Mucosa of rectum (tissue), 2 donors: Measurements from ENCODE around the gene PATE1.
"Not testable (repeated sequence)": the region's sequence is repeated elsewhere in the genome, so short reads cannot be mapped to it uniquely, and the experiment has no call there.

Experiments
- H3K27ac ChIP-seq, 2 donors: one replicate each; pipeline ENCODE4 v1.7.0; 2013; ENCODE audit warnings: inconsistent platforms in 2 of 2, low read depth in 2 of 2, low read length in 2 of 2
- H3K27me3 ChIP-seq, 2 donors: one replicate each; pipeline ENCODE4 v1.7.0; 2013; ENCODE audit warnings: low read length in 2 of 2; ENCODE audit not compliant: control insufficient read depth in 2 of 2, insufficient read depth in 2 of 2
- H3K36me3 ChIP-seq, 2 donors: one replicate each; pipeline ENCODE4 v1.7.0; 2013; ENCODE audit warnings: low read length in 2 of 2; ENCODE audit not compliant: control insufficient read depth in 2 of 2, insufficient read depth in 2 of 2
- H3K4me1 ChIP-seq, 2 donors: one replicate each; pipeline ENCODE4 v1.7.0; 2013; ENCODE audit warnings: low read length in 2 of 2, mild to moderate bottlenecking in 1 of 2; ENCODE audit not compliant: control insufficient read depth in 2 of 2, insufficient read depth in 2 of 2
- H3K4me3 ChIP-seq, 2 donors: one replicate each; pipeline ENCODE4 v1.7.0; 2013; ENCODE audit warnings: low read length in 2 of 2
- H3K9ac ChIP-seq, 2 donors: one replicate each; pipeline ENCODE4 v1.7.0; 2013; ENCODE audit warnings: low read length in 2 of 2, low read depth in 1 of 2, mild to moderate bottlenecking in 1 of 2
- H3K9me3 ChIP-seq, 2 donors: one replicate each; pipeline ENCODE4 v1.7.0; 2013; ENCODE audit warnings: low read length in 2 of 2; ENCODE audit not compliant: control insufficient read depth in 2 of 2
- donor health status: healthy.
- donor health status: Normal muscosa, but diverticular disease.

Gene PATE1, protein sequence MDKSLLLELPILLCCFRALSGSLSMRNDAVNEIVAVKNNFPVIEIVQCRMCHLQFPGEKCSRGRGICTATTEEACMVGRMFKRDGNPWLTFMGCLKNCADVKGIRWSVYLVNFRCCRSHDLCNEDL

GRCh38 chr11:125745979-125746378 lies at the start of gene PATE1:
Gene PATE1 (plus strand): TSS chr11:125746279. CDS start chr11:125746305, 26 bp downstream.
- Histone ChIP-seq H3K9me3 (no peaks in the 10 kb centered on the region), H3K4me1 (no peaks in the 10 kb centered on the region), H3K27ac (no peak within 1 kb of the TSS), H3K27me3 (peaks cover 0 to 3% of the 10 kb centered on the region in 2 donors), H3K4me3 (no peak within 1 kb of the TSS), H3K36me3 (no peaks in the 10 kb centered on the region), H3K9ac (no peak within 1 kb of the TSS)

DNA sequence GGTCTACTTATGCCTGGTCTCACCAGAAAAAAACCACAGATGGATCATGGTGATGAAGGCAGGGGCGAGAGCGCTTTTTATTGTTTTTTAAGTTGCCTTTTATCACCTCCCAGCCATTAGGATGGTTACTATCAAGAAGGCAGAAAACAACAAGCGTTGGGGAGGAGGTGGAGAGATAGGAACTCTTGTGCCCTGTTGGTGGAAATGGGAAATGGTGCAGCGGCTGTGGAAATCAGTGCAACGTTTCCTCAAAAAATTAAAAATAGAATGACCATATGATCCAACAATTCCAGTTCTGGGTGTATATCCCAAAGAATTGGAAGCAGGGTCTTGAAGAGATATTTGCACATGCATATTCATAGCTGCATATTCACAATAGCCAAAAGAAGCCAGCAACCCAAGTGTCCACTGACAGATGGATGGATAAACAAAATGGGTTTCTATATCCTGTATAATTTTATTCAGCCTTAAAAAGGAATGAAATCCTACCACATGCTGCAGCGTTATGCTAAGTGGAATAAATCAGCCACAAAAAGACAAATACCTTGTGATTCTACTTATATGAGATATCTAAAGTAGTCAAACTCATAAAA lies 45.0 kb upstream of the PATE1 start:
- Histone ChIP-seq H3K9me3 (no peaks in the 10 kb centered on the region), H3K4me1 (no peaks in the 10 kb centered on the region), H3K9ac (no peak overlapping the region), H3K27ac (no peak overlapping the region), H3K27me3 (no peaks in the 10 kb centered on the region), H3K4me3 (no peak overlapping the region), H3K36me3 (no peaks in the 10 kb centered on the region)

DNA sequence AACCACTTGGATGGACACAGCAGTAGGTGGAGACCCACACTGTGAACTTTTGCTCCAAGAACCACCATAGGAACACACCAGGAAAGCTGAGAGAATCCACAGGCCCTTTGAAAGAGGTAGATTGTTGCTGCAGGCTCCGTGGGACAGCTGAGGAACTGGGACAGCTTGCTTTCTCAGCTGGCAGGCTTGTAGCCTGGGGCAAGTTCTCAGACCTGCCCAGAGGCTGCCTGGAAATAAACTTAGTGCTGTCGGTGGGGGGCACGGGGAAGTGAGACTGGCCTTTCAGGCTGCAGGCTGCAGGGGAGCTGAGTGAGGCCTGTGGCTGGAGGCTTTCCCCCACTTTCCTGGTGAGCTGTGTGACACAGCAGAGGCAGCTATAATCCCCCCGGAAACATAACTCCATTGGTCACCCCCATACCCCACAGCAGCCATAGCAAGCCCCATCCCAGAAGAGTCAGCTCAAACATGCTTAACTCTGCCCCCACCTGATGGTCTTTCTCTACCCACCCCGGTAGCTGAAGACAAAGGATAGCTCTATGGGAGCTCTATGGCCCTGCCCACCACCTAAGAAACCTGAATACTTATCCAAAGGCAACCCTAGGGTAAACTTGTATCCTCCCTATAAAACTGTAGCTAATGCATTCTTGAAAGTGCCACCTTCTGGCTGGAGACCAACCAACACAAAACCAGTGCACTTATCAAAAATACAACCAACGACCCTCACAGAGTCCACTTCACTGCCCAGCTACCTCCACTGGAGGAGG lies 44.0 kb upstream of the PATE1 start:
- H3K36me3 ChIP-seq: no peaks in the 10 kb centered on the region
- no peak overlapping the region for H3K4me3 ChIP-seq
- no peak overlapping the region for H3K9ac ChIP-seq
- no peaks in the 10 kb centered on the region for H3K4me1 ChIP-seq
- no peak overlapping the region for H3K27ac ChIP-seq
- H3K27me3 ChIP-seq: no peaks in the 10 kb centered on the region
- no peaks in the 10 kb centered on the region for H3K9me3 ChIP-seq

DNA sequence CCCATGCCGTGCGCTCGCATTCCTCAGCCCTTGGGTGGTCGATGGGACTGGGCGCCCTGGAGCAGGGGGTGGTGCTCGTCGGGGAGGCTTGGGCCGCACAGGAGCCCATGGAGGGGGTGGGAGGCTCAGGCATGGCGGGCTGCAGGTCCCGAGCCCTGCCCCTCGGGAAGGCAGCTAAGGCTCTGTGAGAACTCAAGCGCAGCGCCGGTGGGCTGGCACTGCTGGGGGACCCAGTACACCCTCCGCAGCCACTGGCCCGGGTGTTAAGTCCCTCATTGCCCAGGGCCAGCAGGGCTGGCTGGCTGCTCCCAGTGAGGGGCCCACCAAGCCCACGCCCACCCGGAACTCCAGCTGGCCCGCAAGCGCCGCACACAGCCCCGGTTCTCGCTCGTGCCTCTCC lies 41.4 kb upstream of the PATE1 start:
- not testable (repeated sequence) for H3K27ac ChIP-seq, H3K9ac ChIP-seq, H3K27me3 ChIP-seq, H3K36me3 ChIP-seq, H3K9me3 ChIP-seq, H3K4me1 ChIP-seq, H3K4me3 ChIP-seq

- Histone ChIP-seq H3K36me3 (no peaks in the 10 kb centered on the region), H3K27me3 (no peaks in the 10 kb centered on the region), H3K27ac (no peak overlapping the region), H3K9me3 (no peaks in the 10 kb centered on the region), H3K4me3 (no peak overlapping the region), H3K9ac (no peak overlapping the region), H3K4me1 (no peaks in the 10 kb centered on the region)
These were observed 25.3 kb upstream of the PATE1 start for GRCh38 chr11:125720781-125721180.

- H3K27me3 ChIP-seq: no peaks in the 10 kb centered on the region
These were observed 22.0 kb upstream of the PATE1 start for GRCh38 chr11:125724125-125724524.

GRCh38 chr11:125728969-125729368 lies 17.1 kb upstream of the PATE1 start:
- no peaks in the 10 kb centered on the region for H3K36me3 ChIP-seq
- H3K4me3 ChIP-seq: no peak overlapping the region
- H3K9me3 ChIP-seq: no peaks in the 10 kb centered on the region
- no peaks in the 10 kb centered on the region for H3K4me1 ChIP-seq
- H3K9ac ChIP-seq: no peak overlapping the region
- no peaks in the 10 kb centered on the region for H3K27me3 ChIP-seq
- no peak overlapping the region for H3K27ac ChIP-seq

More at GRCh38 chr11:125724125-125724524, 22.0 kb upstream of the PATE1 start:
- Histone ChIP-seq H3K36me3 (no peaks in the 10 kb centered on the region), H3K27ac (no peak overlapping the region), H3K4me3 (no peak overlapping the region), H3K9me3 (no peaks in the 10 kb centered on the region), H3K9ac (no peak overlapping the region), H3K4me1 (no peaks in the 10 kb centered on the region)

- Histone ChIP-seq H3K27me3 (peaks cover 0 to 3% of the 10 kb centered on the region in 2 donors), H3K9ac (no peak overlapping the region), H3K36me3 (no peaks in the 10 kb centered on the region), H3K27ac (no peak overlapping the region), H3K4me1 (no peaks in the 10 kb centered on the region), H3K4me3 (no peak overlapping the region), H3K9me3 (no peaks in the 10 kb centered on the region)
These were observed 5.5 kb upstream of the PATE1 start for GRCh38 chr11:125740617-125741016.

DNA sequence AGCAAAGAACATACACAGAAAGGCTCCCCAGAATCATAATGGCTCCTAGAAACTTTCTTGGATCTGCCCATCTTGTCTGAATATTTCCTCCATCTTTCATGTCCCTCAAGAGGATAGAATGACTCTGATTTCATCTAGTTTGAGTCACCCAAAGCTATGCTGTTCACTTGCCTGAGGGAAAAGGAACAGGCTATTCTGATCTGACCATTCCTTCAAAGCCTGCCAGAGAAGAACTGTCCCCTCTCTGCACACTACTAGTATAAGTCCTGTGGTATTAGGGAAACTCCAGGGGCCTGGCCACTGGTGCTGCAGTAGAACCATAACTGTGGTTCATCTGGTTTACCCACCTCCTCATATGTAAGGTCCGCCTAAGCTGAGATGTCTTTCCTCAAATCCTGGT lies 2.4 kb upstream of the PATE1 start:
- H3K9ac ChIP-seq: no peak overlapping the region
- no peaks in the 10 kb centered on the region for H3K4me1 ChIP-seq
- no peak overlapping the region for H3K4me3 ChIP-seq
- no peaks in the 10 kb centered on the region for H3K9me3 ChIP-seq
- H3K27ac ChIP-seq: no peak overlapping the region
- no peaks in the 10 kb centered on the region for H3K36me3 ChIP-seq
- peaks cover 0 to 3% of the 10 kb centered on the region in 2 donors for H3K27me3 ChIP-seq

DNA sequence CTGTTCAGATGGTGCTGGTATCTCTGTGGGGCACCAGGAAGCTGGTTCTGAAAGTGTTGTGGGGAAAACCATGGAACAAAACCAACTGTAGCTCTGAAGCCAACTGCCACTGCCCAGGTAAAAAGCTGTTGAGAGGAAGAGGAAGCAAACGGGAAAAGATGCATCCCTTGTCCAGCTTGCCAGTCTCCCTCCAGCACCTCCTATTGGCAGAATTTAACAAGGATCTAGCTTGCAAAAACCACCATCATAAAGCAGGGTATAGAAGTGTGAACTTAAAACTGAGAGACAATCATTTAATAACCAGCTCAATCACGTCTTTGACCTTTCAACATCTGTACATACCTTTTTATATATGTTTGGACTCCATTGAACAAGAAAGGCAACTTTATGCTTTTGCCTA lies 4.5 kb downstream of the PATE1 start:
- H3K9ac ChIP-seq: no peak overlapping the region
- H3K4me1 ChIP-seq: no peaks in the 10 kb centered on the region
- H3K4me3 ChIP-seq: no peak overlapping the region
- no peak overlapping the region for H3K27ac ChIP-seq
- H3K9me3 ChIP-seq: no peaks in the 10 kb centered on the region
- H3K27me3 ChIP-seq: no peaks in the 10 kb centered on the region
- H3K36me3 ChIP-seq: no peaks in the 10 kb centered on the region
